ENCODE results near the gene ZKSCAN1.
"Not testable (repeated sequence)": the region's sequence is repeated elsewhere in the genome, so short reads cannot be mapped to it uniquely, and the experiment has no call there.

DNA sequence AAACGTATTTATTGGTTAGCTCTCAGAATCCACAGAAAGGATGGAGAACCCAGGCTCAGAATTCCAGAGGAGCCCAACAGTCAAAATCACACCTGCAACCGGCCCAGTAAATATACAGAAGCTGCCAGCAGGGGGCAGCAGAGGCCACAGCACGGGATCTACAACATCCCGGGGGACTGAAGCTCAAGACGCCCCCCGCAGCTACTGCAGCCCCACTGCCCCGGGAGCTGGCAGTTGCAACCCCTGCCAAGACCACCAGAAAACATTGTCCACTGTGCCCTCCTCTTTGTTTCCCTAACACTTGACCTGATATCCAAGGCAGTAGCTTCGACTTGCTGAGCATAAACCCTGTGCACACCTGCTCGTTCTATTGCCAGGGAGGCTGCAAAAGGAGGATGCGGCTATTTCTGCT, 35.6 kb upstream of the ZKSCAN1 start:
- peak; percentile 67 for TF ChIP-seq CTCF (conservative IDR thresholded peaks at IDR 0.05; ENCODE audit: low read depth in 2 of 2)
- not testable (repeated sequence) for TF ChIP-seq EZH2phosphoT487 (IDR thresholded peaks at IDR 0.05; ENCODE audit: unreplicated experiment); ZNF114 (CRISPR knock-in tag; IDR thresholded peaks at IDR 0.05); POLR2AphosphoS5 (IDR thresholded peaks at IDR 0.05; ENCODE audit: low read depth); EZH2 (IDR thresholded peaks at IDR 0.05; ENCODE audit: low read depth, unreplicated experiment)

Data from GM23338 (cell line).